ENCODE results near the gene UNC45B. TPM values are rescaled to one million over a fixed set of nuclear protein-coding genes. Genes with fewer than 3 reads are reported as not detected.

UNC45B gene
- total RNA-seq, 1 experiment from 2014 or later = 0.22 TPM

DNA sequence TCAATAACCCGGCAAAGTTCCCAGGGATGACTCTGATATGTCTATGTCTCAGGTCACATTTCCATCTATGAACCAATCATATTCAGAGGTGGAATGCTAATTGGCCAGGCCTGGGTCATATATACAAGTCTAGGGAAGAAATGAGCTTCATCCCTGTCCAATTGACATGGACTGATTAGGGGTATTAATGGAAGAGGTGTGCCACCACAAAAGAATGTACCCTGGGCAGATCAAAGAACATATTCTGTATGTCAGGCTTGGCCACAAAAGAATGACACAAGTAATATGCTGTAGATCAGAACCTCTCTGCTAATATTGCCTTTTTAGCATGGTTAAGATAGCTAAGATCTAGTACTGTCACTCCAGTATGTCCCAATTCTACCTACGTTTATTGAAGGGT, 39.9 kb downstream of the UNC45B start:
- Histone ChIP-seq H2AK5ac (ENCODE audit: insufficient read length, low read length) (no peak overlapping the region), H2AFZ (ENCODE audit: low read length) (no peak overlapping the region), H3K9me3 (ENCODE audit: control insufficient read depth, low read depth, low read length) (no peaks in the 10 kb centered on the region), H2BK120ac (ENCODE audit: low read depth, low read length, poor library complexity, severe bottlenecking) (no peak overlapping the region), H3K56ac (ENCODE audit: insufficient read length, low read depth, low read length) (no peak overlapping the region), H3K18ac (ENCODE audit: insufficient read length, low read depth, low read length) (no peak overlapping the region), H3K79me2 (ENCODE audit: insufficient read depth, low read length) (no peaks in the 10 kb centered on the region), H3K9ac (ENCODE audit: extremely low read depth, insufficient read length, low read length) (no peak overlapping the region), H3K23me2 (ENCODE audit: insufficient read length, low read depth, low read length, poor library complexity, severe bottlenecking) (no peaks in the 10 kb centered on the region), H2BK20ac (ENCODE audit: low read depth, low read length, poor library complexity, severe bottlenecking) (no peak overlapping the region), H2BK12ac (ENCODE audit: insufficient read length, low read depth, low read length) (no peak overlapping the region), H4K8ac (replicated peaks; ENCODE audit: insufficient read length, low read depth, low read length) (no peak overlapping the region), H3K4me2 (ENCODE audit: insufficient read depth, insufficient read length, low read length) (no peak overlapping the region), H3K14ac (ENCODE audit: insufficient read depth, low read length) (no peak overlapping the region), H2BK5ac (ENCODE audit: insufficient read length, low read length) (no peak overlapping the region), H3K27me3 (ENCODE audit: insufficient read depth, low read length) (no peaks in the 10 kb centered on the region), H4K5ac (ENCODE audit: insufficient read length, low read depth, low read length) (no peak overlapping the region), H3K27ac (ENCODE audit: insufficient read length, low read depth, low read length) (no peak overlapping the region), H3K4ac (ENCODE audit: low read depth, low read length) (no peak overlapping the region), H3K23ac (ENCODE audit: insufficient read length, low read depth, low read length) (no peak overlapping the region), H3K79me1 (ENCODE audit: insufficient read depth, low read depth, low read length, poor library complexity, severe bottlenecking) (no peaks in the 10 kb centered on the region), H3K4me1 (ENCODE audit: insufficient read depth, low read length) (no peaks in the 10 kb centered on the region), H2BK15ac (ENCODE audit: low read depth, low read length) (no peak overlapping the region), H4K91ac (ENCODE audit: insufficient read length, low read depth, low read length) (no peak overlapping the region), H4K20me1 (ENCODE audit: control insufficient read depth, insufficient read depth, insufficient read length) (no peaks in the 10 kb centered on the region), H3T11ph (ENCODE audit: low read length) (no peak overlapping the region)
- Mint-ChIP-seq H3K27ac (no peak overlapping the region), H3K4me3 (no peak overlapping the region), H3K27me3 (ENCODE audit: low read depth) (peaks cover 12% of the 10 kb centered on the region), H3K36me3 (ENCODE audit: insufficient read depth in 1 of 3, low read depth in 3 of 3) (no peaks in the 10 kb centered on the region), H3K4me1 (no peaks in the 10 kb centered on the region), H3K9me3 (peaks cover 1 to 5% of the 10 kb centered on the region in 2 experiments; a peak in 2 of 5 replicates)
- no CpG with 5 or more reads among the region's 2 CpGs for WGBS (ENCODE audit: extremely low coverage, insufficient read length, low lambda C conversion rate)
- TF ChIP-seq, protein P1, sequence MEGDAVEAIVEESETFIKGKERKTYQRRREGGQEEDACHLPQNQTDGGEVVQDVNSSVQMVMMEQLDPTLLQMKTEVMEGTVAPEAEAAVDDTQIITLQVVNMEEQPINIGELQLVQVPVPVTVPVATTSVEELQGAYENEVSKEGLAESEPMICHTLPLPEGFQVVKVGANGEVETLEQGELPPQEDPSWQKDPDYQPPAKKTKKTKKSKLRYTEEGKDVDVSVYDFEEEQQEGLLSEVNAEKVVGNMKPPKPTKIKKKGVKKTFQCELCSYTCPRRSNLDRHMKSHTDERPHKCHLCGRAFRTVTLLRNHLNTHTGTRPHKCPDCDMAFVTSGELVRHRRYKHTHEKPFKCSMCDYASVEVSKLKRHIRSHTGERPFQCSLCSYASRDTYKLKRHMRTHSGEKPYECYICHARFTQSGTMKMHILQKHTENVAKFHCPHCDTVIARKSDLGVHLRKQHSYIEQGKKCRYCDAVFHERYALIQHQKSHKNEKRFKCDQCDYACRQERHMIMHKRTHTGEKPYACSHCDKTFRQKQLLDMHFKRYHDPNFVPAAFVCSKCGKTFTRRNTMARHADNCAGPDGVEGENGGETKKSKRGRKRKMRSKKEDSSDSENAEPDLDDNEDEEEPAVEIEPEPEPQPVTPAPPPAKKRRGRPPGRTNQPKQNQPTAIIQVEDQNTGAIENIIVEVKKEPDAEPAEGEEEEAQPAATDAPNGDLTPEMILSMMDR (conservative IDR thresholded peaks at IDR 0.05) = no peak
- no peak for DNase-seq

Measured in H9 (cell line).